GM10847 (cell line): Measurements from ENCODE around the gene DZIP1L.

ENCODE experiments used
- POLR2A ChIP-seq: IDR thresholded peaks from 2 replicates; pipeline ENCODE4 v1.6.1; 2011; ENCODE audit not compliant: insufficient read length; ENCODE audit errors: extremely low read depth

DZIP1L gene

DNA sequence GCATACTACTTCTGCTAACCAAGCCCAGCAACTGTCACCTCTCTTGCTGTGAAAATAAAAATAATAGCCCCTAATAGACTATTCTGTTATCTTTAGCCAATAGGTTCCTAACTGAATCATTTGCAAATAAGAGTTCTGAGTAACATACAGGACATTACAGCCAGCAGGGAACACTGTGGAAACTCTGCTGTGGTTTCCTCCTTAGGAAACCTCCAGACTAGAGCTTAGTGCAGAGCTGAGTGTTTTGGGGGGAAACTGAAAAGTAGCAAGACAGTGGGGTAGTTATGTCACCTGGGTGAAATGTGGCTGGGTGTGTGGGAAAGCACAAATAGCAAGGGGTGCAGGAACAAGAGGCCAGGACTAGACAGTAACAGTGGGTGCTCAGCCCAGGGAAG, 32.4 kb downstream of the DZIP1L start:
- no peak for TF ChIP-seq POLR2A

DNA sequence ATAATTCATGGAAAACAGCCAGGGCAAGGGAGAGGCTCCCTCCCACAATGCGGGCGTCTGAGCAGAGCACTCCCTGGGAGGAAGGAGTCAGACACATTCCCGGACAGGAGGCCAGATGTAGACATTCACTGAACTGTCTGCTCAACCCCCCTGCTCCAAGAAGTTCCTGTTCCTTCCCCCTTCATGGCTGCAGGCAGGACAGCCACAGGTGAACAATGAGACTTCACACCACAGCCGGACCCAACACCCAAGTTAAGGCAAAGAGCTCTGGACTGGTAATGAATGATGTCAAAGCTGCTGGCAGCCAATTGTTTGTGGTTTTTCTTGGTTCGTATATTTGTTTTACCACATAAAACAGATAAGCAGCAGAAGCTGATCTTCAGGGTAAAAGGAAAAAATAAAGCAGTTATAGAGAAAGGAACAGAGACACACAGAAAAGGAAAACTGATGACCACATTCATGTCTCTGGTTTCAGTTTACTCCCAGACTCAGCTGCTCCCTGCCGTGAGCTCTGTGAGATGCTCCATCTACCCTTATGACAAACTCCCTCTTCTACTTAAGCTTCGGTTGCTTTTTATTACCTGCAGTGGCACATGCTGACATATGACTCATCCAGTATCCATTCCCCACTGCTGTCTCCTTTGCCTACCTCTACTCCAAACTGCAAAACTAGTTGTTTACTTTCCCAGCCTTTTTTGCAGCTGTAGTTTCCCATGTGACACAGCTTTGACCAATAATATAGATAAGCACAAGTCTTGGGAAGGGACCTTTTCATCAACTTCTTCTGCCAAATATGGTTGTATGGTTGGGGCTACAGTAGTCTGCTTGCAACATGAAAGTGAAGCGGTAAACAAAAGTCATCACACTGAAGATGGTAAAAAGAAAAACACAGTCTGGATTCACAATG, 33.1 kb downstream of the DZIP1L start:
- TF ChIP-seq POLR2A = no peak

DNA sequence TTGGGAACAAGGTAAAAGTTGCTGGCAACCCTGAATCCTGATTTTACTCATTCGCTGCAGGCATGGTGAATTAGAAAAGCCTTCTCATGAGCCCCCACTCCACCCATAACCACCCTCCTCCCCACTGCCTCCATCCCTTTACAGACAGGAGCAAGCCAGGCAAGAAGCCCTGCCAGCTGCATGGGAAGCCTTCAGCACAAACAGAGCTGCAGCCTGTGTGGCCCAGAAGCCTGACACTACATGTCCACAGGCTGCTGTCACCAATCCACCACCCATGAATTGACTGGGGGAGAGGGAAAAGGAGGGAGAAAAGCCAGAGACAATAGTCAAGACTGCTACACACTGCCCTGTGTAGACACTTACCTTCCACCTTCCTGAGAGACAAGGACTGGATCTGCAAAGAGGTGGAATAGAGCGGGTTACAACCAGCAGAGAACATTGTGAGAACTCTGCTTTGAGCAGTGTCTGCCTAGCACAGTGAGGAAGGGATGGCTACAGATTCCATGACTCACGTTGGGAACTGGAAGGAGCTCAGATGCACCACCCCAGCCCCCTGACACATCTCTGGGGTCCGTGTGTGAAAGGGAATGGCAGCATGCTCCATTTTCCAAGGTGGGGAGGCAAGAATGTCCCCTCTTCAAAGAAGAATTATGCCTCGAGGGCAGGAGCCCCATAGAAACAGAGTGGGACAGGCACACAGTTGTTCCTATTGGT, 33.9 kb downstream of the DZIP1L start:
- TF ChIP-seq POLR2A = no peak

DNA sequence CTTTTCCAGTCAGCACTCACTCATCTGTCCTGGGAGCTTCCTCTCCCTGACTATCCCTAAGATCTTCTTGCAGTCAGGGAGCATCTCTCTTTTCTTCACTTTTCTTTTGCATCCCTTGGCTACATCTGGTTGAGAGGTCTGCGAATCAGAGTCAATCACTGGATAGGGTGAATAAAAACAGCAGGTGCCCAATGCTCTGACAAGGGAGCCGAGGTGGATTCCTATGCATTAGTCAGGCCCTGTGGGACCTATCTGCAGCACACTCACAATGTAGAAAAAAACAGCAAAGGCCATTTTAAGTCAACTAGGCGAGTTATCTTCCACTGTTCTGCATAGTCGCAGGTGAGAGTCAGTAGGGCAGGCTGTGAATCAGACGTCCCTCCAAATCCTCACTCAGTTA, 35.5 kb downstream of the DZIP1L start:
- no peak for TF ChIP-seq POLR2A

DNA sequence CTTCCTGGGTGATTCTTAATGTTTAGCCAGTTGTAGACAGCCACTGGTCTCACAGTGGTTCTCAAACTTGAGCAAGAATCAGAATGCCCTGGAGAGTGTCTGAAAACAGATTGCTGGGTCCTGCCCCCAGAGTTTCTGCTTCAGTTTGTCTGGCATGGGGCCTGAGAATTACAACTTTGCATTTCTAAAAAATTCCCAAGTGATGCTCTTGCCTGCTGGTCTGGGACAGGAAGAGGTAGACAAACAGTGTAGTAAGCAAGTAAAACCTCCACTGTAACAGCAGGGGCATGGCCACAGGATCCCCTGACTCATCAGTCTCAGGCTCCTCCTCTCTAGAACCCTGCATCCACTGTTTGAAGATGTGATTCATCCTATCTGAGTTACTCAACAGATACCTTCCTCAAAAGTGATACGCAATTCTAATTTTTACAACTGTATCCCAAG, 36.5 kb downstream of the DZIP1L start:
- TF ChIP-seq POLR2A = no peak

DNA sequence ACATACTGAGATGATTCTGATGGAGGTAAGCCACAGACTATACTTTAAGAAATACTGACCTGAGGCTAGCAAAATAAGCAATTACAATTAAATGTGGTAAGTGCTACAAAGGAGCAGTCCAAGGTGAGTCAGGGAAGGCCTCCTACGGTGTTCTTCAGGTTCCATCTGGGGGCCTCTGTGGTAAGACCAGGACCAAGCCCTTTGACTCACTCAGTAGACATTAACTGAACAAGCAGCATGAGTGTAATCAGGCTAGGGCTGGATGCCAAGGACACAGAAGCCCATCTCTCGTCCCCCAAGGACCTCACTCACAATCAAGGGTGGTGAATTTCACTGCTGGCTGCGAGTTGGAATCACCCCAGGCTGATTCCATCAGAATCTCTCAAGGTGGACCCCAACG, 37.3 kb downstream of the DZIP1L start:
- no peak for TF ChIP-seq POLR2A

DNA sequence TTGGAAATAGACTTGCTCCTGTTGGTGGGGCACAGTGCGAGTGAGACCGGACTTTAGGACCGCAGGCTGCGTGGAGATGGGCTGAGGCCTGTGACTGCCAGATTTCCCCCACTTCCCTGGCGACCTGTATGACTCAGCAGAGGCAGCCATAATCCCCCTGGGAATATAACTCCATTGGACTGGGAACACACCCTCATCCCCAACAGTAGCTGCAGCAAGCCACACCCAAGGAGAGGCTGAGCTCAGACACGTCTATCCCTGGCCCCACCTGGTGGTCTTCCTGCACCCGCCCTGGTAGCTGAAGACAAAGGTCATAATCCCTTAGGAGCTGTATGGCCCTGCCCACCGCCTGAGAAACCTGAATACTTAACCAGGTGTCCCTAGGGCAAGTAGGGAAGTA, 42.6 kb downstream of the DZIP1L start:
- TF ChIP-seq POLR2A = no peak

DNA sequence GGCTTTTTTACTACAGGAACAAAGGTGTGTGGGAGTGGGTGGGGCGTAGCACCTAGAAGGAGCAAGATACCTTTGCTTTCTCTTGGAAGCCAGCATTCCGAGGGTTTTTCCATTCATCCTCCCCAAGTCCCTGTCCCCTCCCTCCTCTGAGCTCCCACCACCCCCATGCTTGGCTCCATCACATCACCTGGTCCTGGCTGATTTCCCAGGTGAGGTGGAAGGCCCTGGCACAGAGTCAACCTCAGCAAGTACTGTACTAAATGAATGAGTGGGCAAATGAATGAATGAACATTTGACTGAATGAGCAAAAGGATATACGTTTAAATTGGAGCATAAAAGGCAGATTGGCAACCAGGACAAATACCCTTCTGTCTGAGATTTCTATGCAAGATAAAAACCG, 45.4 kb downstream of the DZIP1L start:
- no peak for TF ChIP-seq POLR2A

DNA sequence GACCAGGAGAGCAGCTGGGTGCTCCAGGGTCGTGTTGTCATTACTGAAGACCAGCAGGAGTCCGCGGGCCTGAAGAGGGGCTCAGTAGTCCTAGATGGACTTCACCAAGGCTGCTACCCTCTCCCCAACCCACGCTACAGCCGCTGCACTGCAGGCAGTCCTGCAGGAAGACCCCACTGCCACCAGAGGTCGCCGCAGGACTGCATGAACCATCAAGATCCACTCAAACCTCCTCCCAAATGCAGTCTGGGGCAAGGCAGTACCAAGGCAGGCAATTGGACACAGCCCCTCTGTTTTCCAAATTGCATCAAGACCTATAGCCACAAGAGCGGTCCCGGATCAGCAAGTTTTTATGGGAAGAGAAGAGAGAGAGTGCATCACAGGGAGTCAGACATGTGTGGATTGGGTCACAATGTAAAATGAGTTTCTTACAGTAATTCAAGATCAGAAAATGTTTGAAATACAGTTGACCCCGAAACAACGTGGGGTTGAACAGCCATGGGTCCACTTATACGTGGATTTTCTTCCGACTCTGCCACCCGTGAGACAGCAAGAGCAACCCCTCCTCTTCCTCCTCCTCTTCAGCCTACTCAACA, 46.7 kb downstream of the DZIP1L start:
- no peak for TF ChIP-seq POLR2A

DNA sequence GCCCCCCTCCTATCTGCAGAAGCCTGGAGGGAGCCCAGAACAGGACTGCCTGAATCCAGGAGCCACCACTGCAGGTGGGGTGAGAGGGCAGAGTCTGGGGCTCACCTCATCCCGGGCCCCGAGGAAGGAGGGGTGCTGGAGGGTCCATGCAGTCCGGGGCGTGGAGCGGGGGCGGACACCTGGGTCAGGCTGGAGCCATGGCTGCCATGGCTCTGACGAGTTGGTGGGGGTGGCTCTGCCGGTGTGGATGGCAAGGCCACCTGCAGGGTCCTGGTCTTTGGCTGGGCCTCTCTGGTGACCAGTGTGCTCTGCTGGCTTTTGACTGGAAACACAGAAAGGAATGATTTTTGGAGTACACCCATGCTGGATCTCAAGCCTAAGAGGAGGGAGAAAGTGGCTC, 47.4 kb downstream of the DZIP1L start:
- TF ChIP-seq POLR2A = no peak

DNA sequence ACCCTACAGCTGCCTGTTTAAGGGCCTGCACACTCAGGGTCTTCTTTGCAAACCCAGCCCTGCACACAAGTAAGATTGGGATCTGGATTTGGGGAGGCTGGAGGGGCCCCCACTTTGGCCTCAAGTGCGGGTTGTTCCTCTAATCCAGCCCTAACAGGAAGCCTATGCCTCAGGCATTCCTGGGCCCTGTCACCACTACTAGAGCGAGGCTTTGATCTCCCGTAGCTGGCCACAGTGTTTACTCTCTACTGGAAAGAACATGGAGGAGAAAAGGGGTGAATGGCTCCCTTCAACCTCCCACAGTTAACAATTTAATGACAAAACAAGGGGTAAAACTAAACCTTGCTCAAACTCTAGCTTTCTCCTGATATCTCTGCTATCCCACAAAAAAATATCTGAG, 48.4 kb downstream of the DZIP1L start:
- TF ChIP-seq POLR2A = no peak

DNA sequence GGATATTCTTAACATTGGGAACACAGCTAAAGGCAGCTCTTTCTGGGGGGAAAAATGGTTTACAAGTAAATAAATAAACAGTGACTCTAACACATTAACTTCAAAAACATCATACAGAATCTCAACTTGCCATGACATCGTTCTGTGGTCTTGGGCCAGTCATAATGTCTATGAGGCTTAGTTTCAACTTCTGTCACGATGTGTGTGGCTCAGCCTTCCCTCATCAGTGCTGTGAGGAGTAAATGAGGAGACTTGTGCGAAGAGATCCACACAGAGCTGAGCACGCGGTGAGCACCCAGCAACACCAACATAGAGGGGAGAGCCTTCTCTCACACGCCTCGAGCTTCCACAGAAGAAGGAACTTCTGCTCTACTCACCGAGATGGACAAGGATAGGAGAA, 49.0 kb downstream of the DZIP1L start:
- TF ChIP-seq POLR2A = no peak

DNA sequence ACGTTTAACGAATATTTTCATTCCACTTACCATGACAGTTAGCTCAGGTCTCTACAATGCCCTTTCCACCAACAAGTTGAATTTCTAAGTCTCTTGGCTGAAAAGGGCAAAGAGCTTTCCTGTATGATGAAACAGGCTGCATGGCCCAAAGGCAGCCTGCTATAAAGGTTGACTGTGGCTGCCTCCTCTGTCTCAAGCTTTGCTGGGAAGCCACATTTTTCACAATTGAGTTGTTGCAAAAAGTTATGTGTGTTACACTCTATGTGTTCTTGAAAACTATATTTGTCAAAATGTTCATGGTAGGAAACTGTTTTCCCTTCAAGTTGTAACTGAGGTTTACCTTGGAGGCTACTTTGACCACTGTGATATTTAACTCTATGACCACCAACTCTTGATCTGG, 49.5 kb downstream of the DZIP1L start:
- TF ChIP-seq POLR2A = no peak

DNA sequence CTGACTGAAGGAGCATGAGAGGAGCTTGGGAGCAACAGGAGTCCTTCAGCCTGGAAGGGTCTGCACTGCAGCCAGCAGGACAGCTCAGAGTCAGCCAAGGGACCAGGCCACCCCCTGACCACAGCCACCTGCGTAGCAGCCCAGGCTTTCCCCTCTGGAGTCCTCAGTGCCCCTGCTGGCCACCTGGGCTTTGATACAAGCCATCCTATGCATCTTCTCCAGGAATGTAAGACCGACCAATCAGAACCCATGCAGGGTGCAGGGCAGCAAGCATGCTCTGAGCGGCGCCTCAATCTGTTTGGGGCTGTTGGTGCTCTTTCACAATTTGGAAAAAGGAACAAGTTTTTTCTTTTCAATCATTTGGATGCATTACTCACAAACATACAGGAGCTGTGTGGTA, 52.0 kb downstream of the DZIP1L start:
- no peak for TF ChIP-seq POLR2A

DNA sequence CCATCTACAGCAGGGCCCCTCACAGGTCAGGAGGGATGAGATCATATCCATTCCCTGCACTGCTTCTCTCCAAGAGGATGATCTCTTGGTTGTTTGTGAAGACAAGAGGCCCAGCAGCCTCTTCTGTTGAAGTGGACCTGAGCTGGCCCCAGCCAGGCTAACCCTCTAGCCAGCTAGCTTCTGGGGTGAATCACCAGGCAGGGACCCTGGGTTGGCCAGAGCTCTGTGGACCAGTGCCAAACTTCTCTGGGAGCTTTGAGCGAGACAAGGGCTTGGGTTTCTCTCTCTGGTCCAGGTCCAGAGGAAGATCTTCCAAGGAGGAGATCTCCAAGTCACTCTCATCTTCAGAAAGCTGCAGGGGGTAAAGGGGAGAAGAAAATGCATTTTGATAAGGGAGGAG, 52.8 kb downstream of the DZIP1L start:
- TF ChIP-seq POLR2A = no peak

DNA sequence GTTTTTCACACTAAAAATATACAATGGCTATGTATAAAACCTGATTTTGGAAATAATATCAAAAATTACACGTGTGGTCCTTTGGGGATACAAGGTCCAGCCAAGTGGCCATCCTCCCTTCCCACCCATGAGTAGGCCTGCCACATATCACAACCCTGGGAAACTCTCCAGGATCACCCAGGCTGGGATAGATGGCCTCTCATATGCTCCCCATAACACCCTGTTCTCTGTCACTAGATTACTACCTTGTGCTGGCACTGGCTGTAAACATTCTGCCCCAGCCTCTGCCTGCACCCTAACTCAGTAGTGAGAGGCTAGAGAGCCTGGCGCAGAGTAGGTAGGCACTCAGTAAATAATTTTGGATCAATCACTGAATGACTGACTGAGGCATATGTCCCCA, 53.4 kb downstream of the DZIP1L start:
- TF ChIP-seq POLR2A = no peak
